Effector memory CD8-positive, alpha-beta T cell (primary cell): ENCODE measurements around the gene SPATA13.

ENCODE experiments used
- ATAC-seq: fragments of 150-1000 bp; cut with Tn5 transposase; replicated peaks from 2 replicates; pipeline ENCODE4 v1.10.0; 2021; ENCODE audit warnings: mild to moderate bottlenecking, moderate library complexity
- DNase-seq, 3 experiments: peaks; one replicate each; pipeline ENCODE4 v3.0.0; 2021
- H3K27ac Mint-ChIP-seq, 2 donors: one replicate each; pipeline ENCODE4 v1.8.0; 2022; ENCODE audit warnings: mild to moderate bottlenecking in 2 of 2, mixed read lengths in 2 of 2, moderate library complexity in 2 of 2
- H3K27me3 Mint-ChIP-seq, 2 donors: one replicate each; pipeline ENCODE4 v1.8.0; 2022; ENCODE audit warnings: mixed read lengths in 2 of 2
- H3K36me3 Mint-ChIP-seq: one replicate; pipeline ENCODE4 v1.8.0; 2022; ENCODE audit warnings: mild to moderate bottlenecking, moderate library complexity, mixed read lengths; ENCODE audit not compliant: insufficient read depth
- H3K4me1 Mint-ChIP-seq, 2 donors: one replicate each; pipeline ENCODE4 v1.8.0; 2022; ENCODE audit warnings: low read depth in 2 of 2, mixed read lengths in 2 of 2
- H3K4me3 Mint-ChIP-seq, 2 donors: one replicate each; pipeline ENCODE4 v1.8.0; 2022; ENCODE audit warnings: mild to moderate bottlenecking in 2 of 2, mixed read lengths in 2 of 2, moderate library complexity in 2 of 2
- H3K9me3 Mint-ChIP-seq, 2 donors: one replicate each; pipeline ENCODE4 v1.8.0; 2022; ENCODE audit warnings: mixed read lengths in 2 of 2

SPATA13 gene

GRCh38 chr13:24181991-24182702 lies 21.6 kb downstream of the SPATA13 start:
- Mint-ChIP-seq H3K36me3 (peaks cover 3% of the 10 kb centered on the region), H3K4me3 (no peak overlapping the region), H3K27ac (peak overlapping the region in 1 of 2 donors; percentile 86), H3K27me3 (no peaks in the 10 kb centered on the region), H3K4me1 (peaks cover 5 to 14% of the 10 kb centered on the region in 2 donors), H3K9me3 (peaks cover 4 to 7% of the 10 kb centered on the region in 2 donors)
- ATAC-seq (no peak), DNase-seq (no peak)

GRCh38 chr13:24182703-24183081 lies 22.2 kb downstream of the SPATA13 start:
- Mint-ChIP-seq H3K9me3 (peaks cover 4 to 7% of the 10 kb centered on the region in 2 donors), H3K27ac (peak overlapping the region in 1 of 2 donors; percentile 86), H3K4me1 (peaks cover 5 to 17% of the 10 kb centered on the region in 2 donors), H3K36me3 (peaks cover 3% of the 10 kb centered on the region), H3K4me3 (no peak overlapping the region), H3K27me3 (no peaks in the 10 kb centered on the region)
- ATAC-seq (no peak), DNase-seq (no peak)

GRCh38 chr13:24183741-24184182 lies 23.2 kb downstream of the SPATA13 start:
- ATAC-seq (no peak), DNase-seq (no peak)
- peaks cover 4 to 7% of the 10 kb centered on the region in 2 donors for H3K9me3 Mint-ChIP-seq
- no peak overlapping the region for H3K4me3 Mint-ChIP-seq
- H3K36me3 Mint-ChIP-seq = peaks cover 3% of the 10 kb centered on the region
- H3K27ac Mint-ChIP-seq = no peak overlapping the region
- H3K4me1 Mint-ChIP-seq = peaks cover 5 to 20% of the 10 kb centered on the region in 2 donors
- H3K27me3 Mint-ChIP-seq = no peaks in the 10 kb centered on the region

GRCh38 chr13:24184265-24184841 lies 23.8 kb downstream of the SPATA13 start:
- no peak overlapping the region for H3K27ac Mint-ChIP-seq
- H3K27me3 Mint-ChIP-seq = no peaks in the 10 kb centered on the region
- peaks cover 4 to 20% of the 10 kb centered on the region in 2 donors for H3K4me1 Mint-ChIP-seq
- ATAC-seq (no peak), DNase-seq (no peak)
- no peak overlapping the region for H3K4me3 Mint-ChIP-seq
- peaks cover 4 to 7% of the 10 kb centered on the region in 2 donors for H3K9me3 Mint-ChIP-seq
- peaks cover 3% of the 10 kb centered on the region for H3K36me3 Mint-ChIP-seq

- H3K27me3 Mint-ChIP-seq = no peaks in the 10 kb centered on the region
Observed at GRCh38 chr13:24184882-24185281, 24.4 kb downstream of the SPATA13 start.

GRCh38 chr13:24185591-24186232 lies 25.2 kb downstream of the SPATA13 start:
- no peak for ATAC-seq
- H3K27me3 Mint-ChIP-seq = no peaks in the 10 kb centered on the region
- no peak overlapping the region for H3K27ac Mint-ChIP-seq
- peaks cover 3% of the 10 kb centered on the region for H3K36me3 Mint-ChIP-seq
- H3K4me3 Mint-ChIP-seq = no peak overlapping the region
- H3K4me1 Mint-ChIP-seq = peaks cover 4 to 20% of the 10 kb centered on the region in 2 donors
- no peak for DNase-seq
- peaks cover 4 to 7% of the 10 kb centered on the region in 2 donors for H3K9me3 Mint-ChIP-seq

More at GRCh38 chr13:24184882-24185281, 24.4 kb downstream of the SPATA13 start:
- Mint-ChIP-seq H3K4me3 (no peak overlapping the region), H3K9me3 (peaks cover 4 to 7% of the 10 kb centered on the region in 2 donors), H3K4me1 (peaks cover 4 to 20% of the 10 kb centered on the region in 2 donors), H3K36me3 (peaks cover 3% of the 10 kb centered on the region), H3K27ac (no peak overlapping the region)
- DNase-seq = no peak
- ATAC-seq = no peak

- ATAC-seq (peak; percentile 87), DNase-seq (peak in 1 of 3 experiments; percentile 17)
- H3K27ac Mint-ChIP-seq = peak overlapping the region; percentile 55 to 86
- peaks cover 1 to 19% of the 10 kb centered on the region in 2 donors for H3K4me1 Mint-ChIP-seq
- H3K4me3 Mint-ChIP-seq = no peak overlapping the region
- no peaks in the 10 kb centered on the region for H3K27me3 Mint-ChIP-seq
- peaks cover 7% of the 10 kb centered on the region for H3K36me3 Mint-ChIP-seq
- H3K9me3 Mint-ChIP-seq = peaks cover 1 to 4% of the 10 kb centered on the region in 2 donors
Observed at GRCh38 chr13:24187185-24187584, 26.7 kb downstream of the SPATA13 start.

GRCh38 chr13:24192057-24192810 lies 31.7 kb downstream of the SPATA13 start:
- DNase-seq (no peak), ATAC-seq (no peak)
- no peak overlapping the region for H3K27ac Mint-ChIP-seq
- H3K36me3 Mint-ChIP-seq = peaks cover 4% of the 10 kb centered on the region
- H3K9me3 Mint-ChIP-seq = no peaks in the 10 kb centered on the region
- H3K4me3 Mint-ChIP-seq = no peak overlapping the region
- H3K4me1 Mint-ChIP-seq = peaks cover 0 to 6% of the 10 kb centered on the region in 2 donors
- no peaks in the 10 kb centered on the region for H3K27me3 Mint-ChIP-seq

- H3K27ac Mint-ChIP-seq = peak overlapping the region in 1 of 2 donors; percentile 55
- H3K36me3 Mint-ChIP-seq = peaks cover 4% of the 10 kb centered on the region
- H3K4me3 Mint-ChIP-seq = no peak overlapping the region
- ATAC-seq = no peak
- peaks cover 0 to 3% of the 10 kb centered on the region in 2 donors for H3K4me1 Mint-ChIP-seq
- DNase-seq = no peak
- no peaks in the 10 kb centered on the region for H3K9me3 Mint-ChIP-seq
- no peaks in the 10 kb centered on the region for H3K27me3 Mint-ChIP-seq
Observed at GRCh38 chr13:24192811-24193162, 32.3 kb downstream of the SPATA13 start.

GRCh38 chr13:24194447-24194846 lies 33.9 kb downstream of the SPATA13 start:
- no peak overlapping the region for H3K27ac Mint-ChIP-seq
- H3K27me3 Mint-ChIP-seq = no peaks in the 10 kb centered on the region
- H3K4me3 Mint-ChIP-seq = no peak overlapping the region
- H3K9me3 Mint-ChIP-seq = no peaks in the 10 kb centered on the region
- H3K4me1 Mint-ChIP-seq = no peaks in the 10 kb centered on the region
- peaks cover 4% of the 10 kb centered on the region for H3K36me3 Mint-ChIP-seq
- ATAC-seq (no peak), DNase-seq (no peak)

GRCh38 chr13:24195626-24196025 lies 35.1 kb downstream of the SPATA13 start:
- ATAC-seq = no peak
- Mint-ChIP-seq H3K27me3 (no peaks in the 10 kb centered on the region), H3K27ac (no peak overlapping the region)

GRCh38 chr13:24196593-24197197 lies 36.2 kb downstream of the SPATA13 start:
- H3K36me3 Mint-ChIP-seq = no peaks in the 10 kb centered on the region

More at GRCh38 chr13:24195626-24196025, 35.1 kb downstream of the SPATA13 start:
- peaks cover 4% of the 10 kb centered on the region for H3K36me3 Mint-ChIP-seq
- no peaks in the 10 kb centered on the region for H3K4me1 Mint-ChIP-seq
- no peak for DNase-seq
- H3K4me3 Mint-ChIP-seq = no peak overlapping the region
- H3K9me3 Mint-ChIP-seq = no peaks in the 10 kb centered on the region

GRCh38 chr13:24199016-24199415 lies 38.5 kb downstream of the SPATA13 start:
- no peak for DNase-seq
- Mint-ChIP-seq H3K36me3 (no peaks in the 10 kb centered on the region), H3K9me3 (no peaks in the 10 kb centered on the region), H3K27me3 (no peaks in the 10 kb centered on the region), H3K27ac (no peak overlapping the region), H3K4me3 (no peak overlapping the region), H3K4me1 (peaks cover 8% of the 10 kb centered on the region in 2 donors)
- no peak for ATAC-seq

More at GRCh38 chr13:24196593-24197197, 36.2 kb downstream of the SPATA13 start:
- no peaks in the 10 kb centered on the region for H3K27me3 Mint-ChIP-seq
- no peaks in the 10 kb centered on the region for H3K9me3 Mint-ChIP-seq
- H3K4me1 Mint-ChIP-seq = no peaks in the 10 kb centered on the region
- H3K4me3 Mint-ChIP-seq = no peak overlapping the region
- H3K27ac Mint-ChIP-seq = no peak overlapping the region
- no peak for DNase-seq
- ATAC-seq = no peak
